HG03442 (cell line): ENCODE data around the gene IQCE.
"Not testable (repeated sequence)": the region's sequence is repeated elsewhere in the genome, so short reads cannot be mapped to it uniquely, and the experiment has no call there.

Source experiments
- ATAC-seq: cut with Tn5 transposase; IDR thresholded peaks from one replicate; pipeline ENCODE4 v1.9.1; 2021; ENCODE audit warnings: mild to moderate bottlenecking, moderate library complexity; ENCODE audit not compliant: unreplicated experiment

The IQCE gene

DNA sequence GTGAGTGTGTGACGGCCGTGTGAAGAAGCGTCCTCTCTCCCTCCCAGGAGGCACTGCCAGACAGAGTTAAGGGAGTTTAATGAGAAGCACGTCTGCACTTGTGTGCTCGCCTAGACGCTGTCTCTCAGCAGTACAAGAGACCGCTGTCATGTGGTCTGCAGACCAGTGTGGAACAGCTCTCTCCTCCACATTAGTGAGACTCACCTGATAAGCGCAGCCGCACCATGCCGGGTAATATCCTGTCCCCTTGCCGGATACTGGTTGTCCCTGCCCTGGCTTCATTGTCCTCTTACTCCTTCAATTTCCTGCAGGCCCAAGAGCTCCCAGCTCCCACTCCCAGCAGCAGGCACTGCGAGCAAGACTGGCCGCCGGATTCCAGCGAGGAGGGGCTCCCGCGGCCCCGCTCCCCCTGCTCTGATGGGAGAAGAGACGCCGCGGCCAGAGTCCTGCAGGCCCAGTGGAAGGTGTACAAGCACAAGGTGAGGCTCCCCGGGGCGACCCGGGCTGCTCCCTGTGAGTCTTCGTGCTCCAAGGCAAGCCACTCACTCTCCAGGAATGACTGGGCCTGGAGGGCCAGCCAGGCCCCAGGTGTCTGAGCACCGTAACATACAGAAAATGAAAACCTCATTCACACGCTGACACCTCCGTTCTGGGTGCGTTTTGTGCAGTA, 39.5 kb downstream of the IQCE start:
- ATAC-seq, result no peak

DNA sequence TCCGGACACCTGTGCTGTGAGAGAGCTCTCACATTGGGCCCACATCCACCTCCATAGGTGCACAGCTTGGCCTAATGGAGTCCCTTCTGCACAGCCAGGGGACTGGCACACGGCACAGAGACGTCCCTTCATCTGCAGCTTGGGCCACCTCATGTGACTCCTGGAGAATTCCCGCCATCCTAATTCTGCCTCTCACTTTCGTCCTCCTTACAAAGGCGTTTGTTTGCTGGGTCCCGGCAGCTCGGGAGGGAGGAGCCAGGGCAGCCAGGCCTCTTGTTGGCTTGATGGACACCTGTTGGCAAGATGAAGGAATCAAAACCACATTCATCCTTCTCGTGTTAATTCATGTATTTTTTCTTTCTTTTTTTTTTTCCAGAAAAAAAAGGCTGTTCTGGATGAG, 42.3 kb downstream of the IQCE start:
- no peak for ATAC-seq

DNA sequence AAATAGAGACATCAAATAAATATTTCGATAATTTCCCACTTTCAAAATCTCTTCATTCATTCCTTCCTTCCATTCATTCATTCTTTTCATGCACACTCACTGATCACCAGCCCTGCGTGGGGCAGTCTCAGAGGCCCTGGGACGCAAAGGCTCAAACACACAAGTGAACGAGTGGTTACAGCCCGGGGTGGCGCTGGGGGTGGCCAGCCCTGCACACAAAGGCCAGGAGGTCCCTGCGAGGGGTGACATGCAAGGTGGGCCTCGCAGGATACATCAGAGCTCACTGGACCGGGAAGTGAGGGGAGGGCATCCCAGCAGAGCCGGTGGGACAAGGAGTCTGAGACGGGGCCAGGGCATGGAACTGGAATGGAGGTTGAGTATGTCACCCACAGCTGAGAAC, 43.1 kb downstream of the IQCE start:
- ATAC-seq, result no peak

DNA sequence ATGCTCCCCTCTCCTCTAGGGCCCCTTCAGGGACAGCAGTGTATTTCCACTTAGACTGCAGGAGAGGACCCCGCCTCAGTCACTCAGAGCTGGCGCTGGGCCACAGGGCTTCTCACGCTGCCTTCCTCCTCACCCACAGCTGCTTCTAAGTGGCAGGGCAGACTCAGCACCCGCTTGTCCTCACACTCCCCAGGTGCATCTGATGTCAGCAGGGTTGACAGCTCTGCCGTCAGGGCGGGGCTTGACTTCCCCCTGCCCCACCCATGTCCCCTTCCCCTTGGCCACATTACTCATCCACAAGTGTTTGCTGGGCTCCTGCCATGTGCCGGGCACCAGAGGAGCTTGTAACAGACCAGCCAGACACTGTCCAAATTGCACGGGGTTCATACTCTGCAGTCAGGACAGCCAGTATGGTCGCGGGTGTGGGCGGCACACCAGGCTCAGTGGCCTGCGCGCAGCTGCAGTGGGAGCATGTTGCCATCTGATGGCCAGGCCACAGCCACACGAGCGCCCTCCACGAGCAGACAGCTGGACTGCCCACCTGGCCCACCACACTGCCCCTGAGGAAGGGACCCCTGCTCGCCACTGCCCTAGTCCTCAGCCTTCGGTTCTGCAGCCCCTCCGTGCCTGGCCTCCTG, 43.7 kb downstream of the IQCE start:
- ATAC-seq, result no peak

DNA sequence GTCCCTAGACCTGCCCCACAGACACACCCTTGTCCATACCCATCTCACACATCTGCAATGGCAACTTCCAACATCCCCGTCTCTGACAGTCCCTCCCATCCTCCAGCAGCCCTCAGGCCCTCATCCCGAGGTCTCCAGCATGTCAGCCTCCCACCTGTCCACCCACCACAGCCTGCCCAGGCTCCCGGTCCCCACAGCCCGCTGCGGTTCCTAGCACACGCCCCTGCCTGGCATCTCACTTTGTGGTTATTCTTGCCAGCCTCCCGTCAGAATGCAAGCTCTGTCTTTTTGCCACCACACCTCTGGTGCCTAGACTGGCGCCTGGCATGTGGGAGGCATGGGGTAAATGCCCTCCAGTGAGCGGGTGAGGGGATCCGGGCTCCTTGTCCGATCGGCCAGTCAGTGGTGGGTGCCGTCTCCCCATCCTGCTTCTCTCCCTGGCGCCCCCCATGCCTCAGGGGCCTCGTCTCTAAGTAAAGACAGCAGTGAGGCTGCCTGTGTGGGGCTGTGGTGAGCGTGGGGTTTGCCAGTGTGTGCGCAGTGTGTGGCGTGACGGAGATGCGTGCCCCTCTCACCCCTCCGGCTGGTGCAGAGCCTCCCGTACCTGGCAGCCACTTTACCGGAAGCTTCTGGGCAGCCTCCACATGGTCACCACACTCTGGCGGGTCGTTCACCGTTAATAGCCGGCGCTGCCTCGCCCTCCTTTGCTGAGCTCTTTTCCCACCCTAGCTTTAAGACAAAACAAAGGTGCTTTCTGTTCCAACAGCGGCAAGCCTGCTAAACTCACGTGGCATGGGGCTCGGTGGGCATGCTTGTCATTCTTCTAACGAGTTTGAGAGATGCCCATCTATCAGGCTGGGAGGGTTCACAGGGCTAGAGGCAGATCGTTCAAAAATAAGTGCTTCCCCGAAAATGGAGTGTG, 44.5 kb downstream of the IQCE start:
- no peak for ATAC-seq

DNA sequence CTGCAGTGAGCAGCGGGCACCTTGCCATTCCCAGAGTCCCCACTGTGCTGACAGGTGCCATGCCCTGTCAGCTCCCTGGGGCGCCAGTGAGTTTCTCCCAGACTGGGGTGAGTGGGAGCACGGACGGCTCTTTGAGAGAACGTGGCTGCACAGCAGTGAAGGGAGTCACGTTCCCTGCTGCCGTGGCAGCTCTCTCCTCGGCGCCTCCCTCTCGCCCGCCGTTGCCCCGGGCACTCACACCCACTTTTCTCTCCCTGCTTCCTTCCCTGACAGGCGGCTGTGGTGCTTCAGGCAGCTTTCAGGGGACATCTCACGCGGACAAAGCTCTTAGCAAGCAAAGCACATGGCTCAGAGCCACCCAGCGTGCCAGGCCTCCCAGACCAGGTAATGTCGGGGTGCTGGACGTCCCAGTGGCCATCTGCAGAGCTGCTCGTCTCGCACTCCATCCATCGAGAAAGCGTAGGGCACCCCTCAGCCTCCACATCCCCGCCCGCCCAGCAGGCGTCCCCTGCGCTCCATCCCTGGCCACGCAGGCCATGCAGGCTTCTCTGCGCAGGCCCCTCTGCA, 45.9 kb downstream of the IQCE start:
- no peak for ATAC-seq

DNA sequence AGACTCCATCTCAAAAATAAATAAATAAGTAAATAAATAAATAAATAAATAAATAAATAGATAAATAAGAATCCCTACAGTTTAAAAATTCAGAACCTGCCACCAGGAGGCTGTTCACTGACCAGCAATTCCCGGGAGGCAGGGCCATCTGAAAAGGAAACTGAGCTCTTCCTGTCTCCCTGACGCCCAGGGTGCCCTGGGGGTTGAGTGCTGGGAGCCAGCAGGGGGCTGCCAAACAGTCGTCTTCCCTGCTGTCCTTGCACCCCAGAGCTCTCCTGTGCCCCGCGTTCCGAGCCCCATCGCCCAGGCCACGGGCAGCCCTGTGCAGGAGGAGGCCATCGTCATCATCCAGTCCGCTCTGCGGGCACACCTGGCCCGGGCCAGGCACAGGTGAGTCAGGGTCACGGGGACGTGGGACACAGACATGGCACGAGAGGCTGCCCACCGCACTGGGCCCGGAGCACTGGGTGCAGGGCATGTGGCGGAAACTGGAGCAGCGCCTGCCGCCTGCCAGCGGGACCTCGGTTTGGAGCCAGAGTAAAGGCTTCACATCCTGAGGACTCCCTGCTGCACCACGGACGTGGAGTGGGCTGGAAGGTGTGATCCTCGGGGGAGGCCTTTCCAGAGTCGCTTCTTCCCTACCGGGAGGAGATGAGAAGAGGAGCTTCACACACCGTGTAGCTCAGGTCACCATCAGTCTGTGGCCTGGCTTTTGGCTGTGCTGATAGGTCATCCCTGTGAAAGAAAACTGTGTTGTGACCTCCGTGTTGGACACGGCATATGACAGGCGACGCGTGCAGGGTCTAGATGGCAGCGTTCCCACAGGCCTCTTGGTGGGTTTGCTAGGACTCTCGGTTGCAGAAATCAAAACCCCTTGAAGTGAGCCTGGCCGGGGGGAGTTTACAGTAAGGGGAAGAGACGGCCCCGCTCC, 47.1 kb downstream of the IQCE start:
- ATAC-seq, result no peak

DNA sequence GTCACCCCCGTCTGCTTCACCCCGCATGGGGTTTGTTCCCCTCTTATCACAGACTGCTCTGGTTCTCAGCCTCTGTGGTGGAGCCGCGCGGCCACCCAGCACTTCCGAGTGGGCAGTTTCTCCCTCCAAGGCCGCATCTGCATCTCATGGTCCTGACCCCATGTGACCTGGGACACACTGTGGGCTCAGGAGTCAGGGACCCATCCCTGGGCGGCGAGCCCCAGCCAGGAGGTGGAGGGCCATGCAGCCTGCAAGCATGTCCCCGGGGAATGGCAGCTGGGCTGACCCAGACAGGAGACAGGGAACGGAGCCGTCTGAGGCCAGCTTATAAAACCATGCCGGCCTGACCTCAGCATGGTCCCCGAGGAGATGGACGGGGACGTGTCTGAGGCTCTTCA, 47.8 kb downstream of the IQCE start:
- no peak for ATAC-seq

DNA sequence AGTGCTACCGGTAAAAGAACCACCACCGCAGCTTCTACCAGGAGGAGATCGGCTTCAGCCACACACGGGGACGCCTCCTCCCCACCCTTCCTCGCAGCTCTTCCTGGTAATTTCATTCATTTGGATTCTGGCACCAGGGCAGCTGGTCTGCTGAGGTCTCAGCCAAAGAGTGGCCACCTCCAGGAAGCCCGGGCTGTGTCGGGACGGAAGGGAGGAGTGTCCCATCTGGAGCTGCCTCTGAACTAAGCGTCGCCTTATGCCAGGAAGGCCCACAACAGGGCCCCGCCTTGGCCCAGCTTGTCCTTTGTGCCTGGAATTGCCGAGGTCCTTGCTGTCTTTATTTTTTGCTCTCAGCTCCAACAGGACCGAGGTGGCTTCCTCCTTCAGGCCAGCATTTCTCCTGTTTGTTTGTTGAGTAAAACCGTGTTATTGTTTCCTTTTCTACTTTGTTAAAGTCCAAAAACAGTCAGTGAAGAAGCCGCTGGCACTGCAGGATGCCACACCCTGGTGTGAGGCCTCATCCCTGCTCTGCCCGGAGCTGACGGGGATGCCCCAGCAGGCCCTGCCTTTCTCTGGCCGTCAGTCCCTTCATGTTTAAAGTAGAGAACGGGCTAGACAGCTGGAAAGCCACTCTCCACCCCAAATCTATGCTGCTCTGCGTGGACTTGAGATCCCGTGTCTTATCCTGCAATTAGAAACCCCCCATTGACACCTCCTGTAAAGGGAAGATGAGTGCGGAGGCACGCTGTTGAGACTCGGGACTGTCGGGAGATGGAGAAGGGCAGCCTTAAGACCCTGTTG, 48.5 kb downstream of the IQCE start:
- no peak for ATAC-seq

DNA sequence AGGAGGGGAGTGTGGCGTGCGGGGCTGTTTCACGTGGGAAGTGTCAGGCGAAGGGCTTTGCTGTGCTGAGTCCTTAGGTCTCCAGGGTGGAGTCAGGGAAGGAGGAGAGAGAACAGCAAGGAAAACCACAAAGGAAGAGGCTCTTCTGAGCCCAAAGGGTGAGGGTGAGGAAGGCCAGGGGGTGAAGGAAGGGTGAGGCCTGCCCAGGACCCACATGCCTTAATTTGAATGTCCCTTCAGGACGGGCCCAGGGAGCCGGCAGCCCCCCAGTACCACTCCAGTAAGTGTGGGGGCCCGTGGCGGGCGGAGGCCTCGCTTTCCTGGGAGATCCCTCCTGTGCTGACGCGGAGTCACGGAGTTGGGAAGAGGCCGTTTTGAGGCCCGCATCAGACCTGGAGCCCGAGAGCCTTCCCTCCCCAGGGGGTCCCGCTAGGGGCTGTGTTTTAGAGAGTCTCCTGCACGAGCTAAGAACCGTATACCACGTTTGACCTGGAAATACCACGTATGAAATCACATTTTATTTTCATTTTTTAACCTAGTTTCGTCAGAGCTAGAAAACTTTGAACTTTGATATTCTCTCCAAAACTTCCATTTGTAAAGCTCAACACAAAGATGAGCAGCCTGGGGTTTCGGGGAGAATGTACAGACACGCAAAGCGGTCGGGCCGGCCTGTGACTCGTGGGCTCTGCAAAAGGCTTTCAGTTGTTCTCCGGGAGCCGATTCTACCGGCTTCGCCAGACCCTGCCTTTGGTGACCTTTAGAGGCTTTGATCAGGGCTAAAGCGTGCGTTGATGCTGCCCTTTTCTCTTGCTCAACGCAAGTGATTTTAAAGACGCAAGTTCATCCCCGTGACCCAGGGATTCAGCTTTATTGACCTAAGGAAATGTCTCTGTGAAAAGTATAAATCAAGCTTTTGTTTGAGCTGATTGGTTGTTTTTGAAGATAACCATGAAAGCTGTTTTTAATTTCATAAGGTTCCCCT, 49.4 kb downstream of the IQCE start:
- ATAC-seq, result no peak

DNA sequence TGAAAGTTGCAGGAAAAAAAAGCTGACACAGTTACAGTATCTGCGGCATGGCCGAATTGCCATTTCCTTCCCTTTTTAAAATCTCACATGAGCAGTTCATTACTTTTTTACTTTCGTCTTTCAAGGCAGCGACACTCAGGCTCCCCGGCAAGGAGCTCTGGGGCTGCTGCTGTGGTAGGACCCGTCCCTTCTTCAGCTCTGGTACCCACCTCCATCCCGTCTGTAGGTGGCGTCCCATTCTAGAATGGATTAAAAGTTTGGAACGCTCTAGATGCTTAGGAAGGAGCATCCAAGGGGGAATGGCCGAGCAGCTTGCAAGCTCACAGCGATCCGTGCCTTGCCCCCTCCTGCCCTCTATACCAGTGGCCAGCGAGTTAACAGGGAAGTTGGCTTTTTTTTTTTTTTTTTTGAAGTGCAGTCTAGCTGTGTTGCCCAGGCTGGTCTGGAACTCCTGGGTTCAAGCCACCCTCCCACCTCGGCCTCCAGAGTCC, 50.2 kb downstream of the IQCE start:
- no peak for ATAC-seq

DNA sequence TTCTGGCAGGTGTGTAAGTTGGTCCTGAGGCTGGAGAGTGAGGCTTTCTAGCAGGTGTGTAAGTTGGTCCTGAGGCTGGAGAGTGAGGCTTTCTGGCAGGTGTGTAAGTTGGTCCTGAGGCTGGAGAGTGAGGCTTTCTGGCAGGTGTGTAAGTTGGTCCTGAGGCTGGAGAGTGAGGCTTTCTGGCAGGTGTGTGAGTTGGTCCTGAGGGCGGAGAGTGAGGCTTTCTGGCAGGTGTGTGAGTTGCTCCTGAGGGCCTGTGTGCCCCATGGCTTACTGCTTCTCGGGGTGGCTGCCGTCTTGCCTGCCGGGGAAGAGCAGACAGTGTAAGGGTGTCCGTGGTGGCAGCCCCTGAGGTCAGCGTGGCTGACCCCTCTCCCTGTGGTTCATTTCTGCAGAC, 50.9 kb downstream of the IQCE start:
- ATAC-seq, result not testable (repeated sequence)

DNA sequence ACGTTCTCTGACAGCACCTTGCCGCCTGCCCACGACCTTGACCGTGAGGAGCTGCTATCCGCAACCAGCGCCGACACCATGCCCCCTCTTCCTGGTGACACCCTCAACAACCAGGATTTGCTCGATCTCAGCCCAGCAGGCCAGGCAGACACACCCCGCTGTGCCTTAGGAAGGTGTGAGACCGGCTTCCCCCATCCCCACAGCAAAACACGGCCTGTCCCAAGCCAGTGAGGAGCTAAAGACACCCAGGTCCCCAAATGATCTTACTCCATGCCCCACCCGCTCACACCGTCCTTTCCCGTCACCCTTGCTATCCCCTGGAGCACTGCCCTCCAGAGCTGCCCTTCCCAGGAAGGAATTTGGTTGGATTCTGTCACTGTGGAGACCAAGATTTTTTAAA, 51.7 kb downstream of the IQCE start:
- ATAC-seq, result no peak

DNA sequence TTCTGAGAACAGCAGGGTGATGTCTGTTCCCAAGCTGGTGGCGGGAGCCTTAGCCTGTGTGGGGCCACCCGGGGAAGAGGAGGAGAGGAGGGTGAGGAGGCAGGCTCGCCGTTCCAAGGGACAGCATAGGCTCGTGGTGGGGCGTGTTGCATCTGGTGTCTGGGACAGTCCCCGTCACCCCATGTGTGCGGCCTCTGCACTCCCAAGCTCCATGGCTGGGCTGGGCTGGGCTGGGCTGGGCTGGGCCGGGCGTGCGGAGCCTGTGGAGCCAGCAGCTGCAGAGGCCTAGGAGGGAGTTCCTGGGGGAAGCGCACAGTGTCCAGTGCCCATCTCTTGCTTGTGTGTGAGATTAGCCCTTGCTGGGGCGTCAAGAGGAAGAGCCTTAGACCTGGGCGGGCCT, 52.1 kb downstream of the IQCE start:
- ATAC-seq, result no peak

DNA sequence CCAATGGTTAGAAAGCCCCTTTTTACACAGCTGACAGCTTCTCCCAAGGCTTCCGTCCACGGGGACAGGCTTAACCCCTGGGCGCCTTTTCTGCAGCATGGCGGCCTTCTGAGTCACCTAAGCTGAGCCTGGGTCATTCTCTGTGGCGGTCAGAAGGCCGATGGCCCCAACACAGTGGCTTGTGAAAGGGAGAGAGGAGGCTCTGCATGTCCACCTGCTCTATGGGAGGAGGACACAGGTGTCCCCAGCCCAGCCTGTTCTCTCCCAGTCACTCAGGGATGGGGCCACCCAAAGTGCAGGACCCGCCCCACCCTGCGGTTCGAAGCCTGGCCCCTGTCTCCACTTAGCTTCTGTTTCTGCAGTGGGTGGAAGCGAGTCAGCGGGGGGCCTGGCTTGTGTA, 52.6 kb downstream of the IQCE start:
- ATAC-seq, result no peak

DNA sequence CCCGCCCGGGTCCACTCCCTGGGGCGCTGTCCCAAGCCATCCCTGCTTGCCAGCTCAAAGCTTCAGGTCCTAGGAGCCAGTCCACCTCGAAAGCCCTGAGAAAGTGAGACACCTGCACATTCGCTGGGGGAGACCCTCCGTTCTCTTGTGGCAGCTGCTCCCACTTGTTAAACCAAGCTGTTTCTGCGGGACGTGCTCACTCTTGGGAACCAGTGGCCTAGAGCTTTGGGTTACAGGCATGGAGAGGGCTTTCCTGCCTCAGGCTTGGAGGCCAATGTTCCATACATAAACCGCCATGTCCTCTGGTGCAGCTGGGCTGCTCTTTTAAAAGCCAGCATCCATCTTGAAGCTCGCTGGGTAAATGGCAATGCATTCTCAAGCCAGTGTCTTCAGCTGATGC, 53.1 kb downstream of the IQCE start:
- ATAC-seq, result no peak

DNA sequence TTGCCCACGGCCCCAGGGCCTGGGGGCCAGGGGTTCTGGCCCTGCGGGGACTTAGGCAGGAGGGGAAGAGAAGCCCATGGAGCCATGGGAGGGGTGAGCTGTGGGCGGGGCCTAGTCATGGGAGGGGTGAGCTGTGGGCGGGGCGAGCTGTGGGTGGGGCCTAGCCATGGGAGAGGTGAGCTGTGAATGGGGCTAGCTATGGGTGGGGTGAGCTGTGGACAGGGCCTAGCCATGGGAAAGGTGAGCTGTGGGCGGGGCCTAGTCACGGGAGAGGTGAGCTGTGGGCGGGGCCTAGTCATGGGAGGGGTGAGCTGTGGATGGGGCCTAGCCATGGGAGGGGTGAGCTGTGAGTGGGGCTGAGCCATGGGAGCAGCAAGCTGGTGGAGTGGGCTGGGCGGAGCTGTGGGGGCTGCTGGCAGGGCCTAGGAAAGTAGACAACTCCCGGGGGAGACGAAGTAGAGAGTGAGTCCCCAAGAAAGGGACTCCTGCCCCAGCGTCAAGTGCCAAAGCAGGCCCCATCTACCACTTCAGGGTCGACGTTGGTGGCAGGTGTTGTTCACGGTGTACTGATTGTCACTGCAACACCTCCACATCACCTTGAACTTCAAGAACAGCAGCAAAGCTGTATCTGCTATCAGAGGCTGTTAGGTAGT, 53.8 kb downstream of the IQCE start:
- ATAC-seq, result no peak
